ENCODE results near the gene MYLK2.
"Not testable (repeated sequence)": the region's sequence is repeated elsewhere in the genome, so short reads cannot be mapped to it uniquely, and the experiment has no call there.

MYLK2 gene
- 0 reads per million in 2 donors for total RNA-seq

DNA sequence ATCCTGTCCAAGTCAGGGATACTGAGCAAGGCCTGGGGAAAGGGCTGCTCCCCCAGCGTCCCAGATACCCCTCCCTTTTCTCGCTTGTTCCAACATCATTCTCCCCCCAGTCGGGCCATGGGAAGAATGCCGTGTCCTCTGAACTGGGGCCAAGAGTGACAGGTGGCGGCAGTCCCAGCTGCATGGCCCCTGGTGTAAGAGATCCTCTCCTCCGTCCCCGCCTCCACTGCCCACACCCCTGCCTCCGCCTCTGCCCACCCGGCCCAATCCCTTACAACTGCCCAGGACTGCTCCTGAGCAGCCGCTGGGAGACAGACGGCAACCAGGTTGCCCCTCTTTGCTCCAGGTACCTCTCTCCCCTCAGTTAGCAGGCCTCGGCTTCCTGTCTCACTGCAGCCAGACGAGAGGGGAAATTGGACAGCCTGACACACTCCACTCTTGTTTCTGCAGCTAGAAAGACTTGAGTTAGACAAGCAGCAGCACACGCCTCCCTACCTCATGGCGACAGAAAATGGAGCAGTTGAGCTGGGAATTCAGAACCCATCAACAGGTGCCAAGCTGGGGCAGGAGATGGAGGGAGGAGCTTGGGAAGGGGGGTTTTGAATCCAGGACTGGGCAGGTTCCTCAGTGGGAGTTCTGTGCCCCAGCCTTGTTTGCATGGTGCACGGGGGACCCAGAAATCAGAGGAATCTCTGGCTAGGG, at the start of gene MYLK2:
Gene MYLK2, plus strand, starts transcription at position 274 of the 702 bp plus-strand sequence. Its CDS starts 225 bp downstream, at position 499.
- DNase-seq: no peak

DNA sequence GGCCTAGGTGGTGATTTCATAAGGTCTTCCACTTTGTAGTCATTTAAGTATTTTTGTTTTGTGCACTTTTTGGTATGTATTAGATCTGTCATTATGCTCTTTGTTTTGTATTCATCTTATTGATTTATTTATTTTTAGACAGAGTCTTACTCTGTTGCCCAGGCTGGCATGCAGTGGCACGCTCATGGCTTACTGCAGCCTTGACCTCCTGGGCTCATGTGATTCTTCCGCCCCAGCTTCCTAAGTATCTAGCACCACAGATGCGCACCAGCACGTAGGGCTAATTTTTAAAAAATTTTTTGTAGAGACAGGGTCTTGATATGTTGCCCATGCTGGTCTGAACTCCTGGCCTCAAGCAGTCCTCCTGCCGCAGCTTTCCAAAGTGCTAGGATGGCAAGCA, 49.5 kb upstream of the MYLK2 start:
- DNase-seq: no peak

DNA sequence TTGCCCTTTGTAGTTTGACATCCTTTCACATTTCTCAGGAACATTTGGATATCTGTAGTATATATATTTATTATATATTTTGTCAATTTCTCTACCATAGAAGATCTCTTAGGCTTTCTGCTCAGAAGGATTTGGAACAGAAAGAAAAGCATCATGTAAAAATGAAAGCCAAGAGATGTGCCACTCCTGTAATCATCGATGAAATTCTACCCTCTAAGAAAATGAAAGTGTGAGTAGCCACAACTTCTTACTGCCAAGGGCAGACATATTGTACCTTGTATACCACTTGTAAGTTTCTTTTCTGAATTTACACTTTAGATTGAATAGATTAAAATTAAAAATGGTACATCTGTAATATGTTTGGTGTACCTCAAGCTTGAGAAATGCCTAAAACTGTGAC, 48.9 kb upstream of the MYLK2 start:
- no peak for DNase-seq

DNA sequence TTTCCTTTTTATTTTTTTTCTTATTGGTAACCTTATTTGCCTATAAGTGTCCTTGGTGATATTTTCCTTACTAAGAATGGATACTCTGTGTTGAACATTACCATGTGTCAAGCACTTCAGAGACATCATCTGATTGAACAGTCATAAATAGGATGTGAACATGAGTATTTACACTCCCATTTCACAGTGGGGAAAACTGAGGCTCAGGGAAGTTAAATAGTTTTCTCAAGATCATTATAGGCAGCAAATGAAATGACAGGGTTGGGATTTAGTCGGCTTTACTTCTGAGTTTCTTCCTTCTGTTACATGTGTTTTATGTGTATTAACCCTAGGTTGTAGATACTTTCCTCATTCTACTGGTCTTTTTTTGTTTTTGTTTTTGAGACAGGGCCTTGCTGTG, 44.7 kb upstream of the MYLK2 start:
- DNase-seq: no peak

GRCh38 chr20:31780839-31781238, 38.3 kb upstream of the MYLK2 start:
- no peak for DNase-seq

GRCh38 chr20:31781945-31782344, 37.2 kb upstream of the MYLK2 start:
- no peak for DNase-seq

- DNase-seq: no peak
Measured at GRCh38 chr20:31784354-31785044, 34.7 kb upstream of the MYLK2 start.

GRCh38 chr20:31785089-31785488, 34.1 kb upstream of the MYLK2 start:
- DNase-seq: no peak

- no peak for DNase-seq
Measured at GRCh38 chr20:31788578-31788977, 30.6 kb upstream of the MYLK2 start.

DNA sequence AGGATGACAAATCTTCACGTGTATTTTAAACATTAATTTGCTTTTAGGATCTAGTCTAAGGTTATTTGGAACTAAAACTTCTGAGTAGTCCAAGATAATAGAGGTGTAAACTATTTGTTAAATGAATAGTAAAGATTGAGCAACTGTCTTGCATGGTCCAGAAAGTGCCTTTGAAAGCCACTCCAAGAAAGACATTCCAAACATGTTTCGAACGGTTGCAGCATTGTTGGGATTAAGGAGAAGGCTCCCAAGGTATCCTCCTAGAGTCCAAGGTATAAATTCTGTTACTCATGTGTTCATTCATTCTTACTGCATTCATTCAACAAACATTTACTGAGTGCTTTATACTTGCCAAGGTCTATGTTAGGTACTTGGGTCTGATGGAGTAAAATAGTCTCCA, 28.8 kb upstream of the MYLK2 start:
- no peak for DNase-seq

- DNase-seq: no peak
Measured at GRCh38 chr20:31797364-31797763, 21.8 kb upstream of the MYLK2 start.

DNA sequence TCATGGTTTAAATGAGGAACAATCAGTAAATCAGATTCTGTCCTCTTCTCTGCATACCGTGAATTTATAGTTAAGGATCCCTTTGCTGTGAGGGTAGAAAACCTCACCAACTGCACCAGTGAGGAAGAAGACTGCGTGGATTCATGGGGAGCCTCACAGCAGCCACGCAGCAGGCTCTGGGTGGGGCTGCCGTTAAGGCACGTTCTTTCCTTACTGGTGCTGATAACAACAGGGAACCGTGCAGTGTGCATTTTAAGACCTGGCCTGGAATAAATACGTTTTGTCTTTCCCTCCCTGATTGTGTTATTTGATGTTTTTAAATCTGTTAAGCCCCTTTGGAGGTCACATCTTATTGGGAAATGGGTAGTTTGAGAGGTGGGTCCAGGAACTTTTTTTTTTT, 17.6 kb upstream of the MYLK2 start:
- DNase-seq: no peak

DNA sequence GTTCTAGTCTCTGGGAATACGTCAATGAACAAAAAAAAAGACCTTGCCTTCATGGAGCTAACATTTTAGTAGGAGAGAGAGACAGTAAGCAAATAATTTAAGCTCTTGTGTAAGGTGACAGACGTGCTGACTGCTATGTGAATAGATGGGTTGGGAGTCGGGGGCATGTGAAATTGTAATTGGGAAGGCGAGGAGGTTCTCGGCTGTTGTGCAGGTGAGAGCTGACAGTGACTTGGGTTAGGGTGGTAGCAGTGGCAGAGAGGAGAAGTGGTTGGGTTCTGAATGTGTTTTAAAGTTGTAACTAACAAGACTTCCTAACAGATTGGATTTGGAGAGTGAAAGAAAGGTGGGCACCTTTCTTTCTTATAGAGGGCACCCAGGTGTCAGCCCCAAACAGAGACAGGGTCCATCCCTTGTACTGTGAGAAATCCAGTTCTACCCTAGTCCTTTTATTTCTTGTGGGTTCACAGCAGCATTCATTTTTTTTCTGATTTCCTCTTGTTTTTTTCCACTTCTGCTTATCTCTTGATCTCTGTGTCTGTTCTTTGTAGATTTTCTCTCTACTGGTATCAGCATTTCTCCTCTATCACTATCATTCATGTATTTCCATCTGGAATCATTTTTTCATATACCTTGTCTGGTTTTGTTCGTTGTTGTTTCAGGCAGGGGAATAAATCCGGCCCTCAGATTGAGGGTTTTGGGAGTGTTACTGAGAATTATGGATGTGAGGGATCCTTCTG, 15.4 kb upstream of the MYLK2 start:
- no peak for DNase-seq

DNA sequence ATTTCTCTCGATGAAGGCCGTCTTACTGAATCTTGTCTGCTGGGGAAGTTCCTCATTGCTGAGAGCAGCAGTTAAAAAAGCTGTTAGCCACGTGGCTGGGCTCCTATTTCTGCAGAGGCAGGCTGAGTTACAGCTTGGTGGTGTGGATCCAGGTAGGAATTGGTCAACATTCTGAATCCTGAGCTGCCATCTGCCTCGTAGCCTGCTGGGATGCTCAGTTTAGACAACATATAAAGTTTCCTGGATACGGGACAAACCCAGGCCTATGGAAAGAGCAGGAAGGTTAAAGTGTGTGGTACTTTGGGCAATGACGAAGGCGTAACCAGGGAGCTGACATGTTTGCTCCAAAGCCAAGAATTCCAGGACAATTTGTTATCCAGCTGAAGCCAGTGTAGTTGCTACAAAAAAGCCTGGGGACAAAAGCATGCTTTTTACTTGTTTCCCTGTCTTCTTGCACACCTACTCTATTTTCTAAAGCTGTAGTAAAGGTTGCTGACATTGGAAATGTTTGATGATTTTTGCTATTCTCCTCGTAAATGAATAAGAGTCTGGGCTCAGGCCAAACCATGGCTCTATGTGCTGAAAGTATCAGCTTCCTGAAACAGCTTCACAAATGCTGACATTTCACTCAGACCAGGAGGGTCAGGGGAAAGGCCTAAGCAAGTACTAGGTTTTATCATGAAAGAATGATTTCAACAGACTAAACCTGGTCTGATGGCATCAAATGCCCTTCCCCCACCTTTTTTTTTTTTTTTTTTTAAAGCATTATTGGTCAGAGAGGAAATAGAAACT, 12.4 kb upstream of the MYLK2 start:
- no peak for DNase-seq

- no peak for DNase-seq
Measured at GRCh38 chr20:31808481-31808880, 10.7 kb upstream of the MYLK2 start.

DNA sequence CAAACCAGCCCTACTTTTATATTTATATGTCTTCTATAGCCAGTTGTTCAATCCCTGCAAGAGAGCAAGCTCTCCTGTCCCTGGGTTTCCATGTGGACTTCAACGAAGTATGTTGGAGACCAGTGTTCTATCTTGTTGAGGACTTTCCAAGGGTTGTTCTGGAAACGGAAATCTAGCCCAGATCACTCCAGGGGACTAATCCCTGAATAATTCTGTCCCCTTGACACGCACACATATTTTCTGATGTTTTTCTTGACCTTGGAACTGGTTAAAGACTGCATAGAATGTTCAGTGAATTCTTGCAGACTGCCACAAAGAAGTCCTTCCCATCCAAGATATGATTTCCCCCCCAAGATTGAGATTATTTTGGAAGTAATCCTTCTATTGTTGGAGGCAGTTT, 9.5 kb upstream of the MYLK2 start:
- DNase-seq: no peak

DNA sequence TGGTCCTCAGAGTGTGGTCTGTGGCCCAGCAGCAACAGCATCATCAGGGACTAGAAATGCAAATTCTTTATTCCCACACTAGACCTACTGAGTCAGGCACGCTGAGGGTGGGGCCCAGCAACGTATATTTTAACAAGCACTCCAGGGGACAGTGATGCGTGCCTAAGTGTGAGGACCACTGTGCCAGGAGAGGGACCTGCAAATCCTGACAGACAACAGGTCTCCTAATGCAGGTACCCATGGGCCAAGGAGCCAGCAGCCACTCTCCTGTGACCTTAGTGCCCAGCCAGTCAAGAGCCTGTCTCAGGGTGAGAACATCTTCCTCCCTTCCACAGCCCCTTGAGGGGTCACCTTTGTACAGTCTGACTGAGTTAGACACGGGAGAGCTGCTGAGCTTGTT, 8.0 kb upstream of the MYLK2 start:
- no peak for DNase-seq

DNA sequence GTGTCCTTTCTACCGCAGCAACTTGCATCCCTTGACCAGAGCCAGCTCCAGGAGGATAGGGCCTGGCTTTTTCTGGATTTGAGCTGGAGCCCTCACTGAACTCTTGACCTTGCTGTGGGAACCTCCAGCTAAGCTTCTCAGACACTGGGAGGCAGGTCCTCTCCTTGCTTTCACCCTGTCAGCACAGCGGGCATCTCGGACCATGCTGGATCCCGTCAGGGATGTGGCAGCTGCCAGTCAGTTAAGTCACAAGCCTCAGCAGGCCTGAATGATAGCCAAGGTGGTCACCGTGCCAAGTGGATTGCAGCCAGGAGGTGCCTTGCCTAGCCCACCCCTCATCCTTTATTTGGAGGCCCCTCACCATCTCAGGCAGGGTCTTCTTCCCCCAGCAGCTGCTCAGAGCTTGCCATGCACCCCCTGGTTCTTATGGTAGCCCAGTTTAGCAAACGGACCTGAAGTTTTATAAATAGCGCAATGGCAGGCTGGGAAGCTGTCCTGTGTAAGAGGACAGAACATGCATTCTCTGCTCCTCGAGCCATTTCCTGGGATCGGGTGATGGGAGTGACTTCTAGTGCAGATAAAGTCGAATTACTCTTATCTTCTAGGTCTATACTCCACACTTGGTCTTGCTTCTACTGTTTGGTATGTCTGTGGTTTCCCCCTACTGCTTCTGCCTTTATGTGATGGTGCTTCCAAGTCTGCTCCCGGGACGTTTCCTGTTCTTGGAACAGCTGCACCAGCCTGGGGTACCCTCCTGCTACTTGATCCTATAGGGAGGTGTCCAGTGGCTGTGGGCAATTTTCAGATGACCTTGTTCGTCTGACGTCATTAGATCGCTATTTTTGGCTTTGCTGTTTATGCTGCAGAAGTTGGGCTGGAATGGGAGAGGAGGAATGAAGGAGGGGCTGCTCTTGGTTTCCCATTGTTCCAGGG, 7.1 kb upstream of the MYLK2 start:
- no peak for DNase-seq

- no peak for DNase-seq
Measured at GRCh38 chr20:31813611-31814010, 5.5 kb upstream of the MYLK2 start.

DNA sequence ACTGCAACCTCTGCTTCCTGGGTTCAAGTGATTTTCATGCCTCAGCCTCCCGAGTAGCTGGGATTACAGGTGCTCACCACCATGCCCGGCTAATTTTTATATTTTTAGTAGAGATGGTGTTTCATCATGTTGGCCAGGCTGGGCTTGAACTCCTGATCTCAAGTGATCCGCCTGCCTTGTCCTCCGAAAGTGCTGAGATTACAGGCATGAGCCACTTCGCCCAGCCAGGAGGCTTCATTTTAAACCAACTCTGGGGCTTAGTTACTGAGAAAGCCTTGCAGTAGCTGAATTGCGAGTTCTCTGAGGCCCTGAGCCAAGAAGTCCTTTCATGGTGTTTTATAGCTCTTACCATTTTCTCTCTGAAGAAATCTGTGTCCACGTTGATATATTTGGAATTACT, 5.0 kb upstream of the MYLK2 start:
- not testable (repeated sequence) for DNase-seq

- DNase-seq: no peak
Measured at GRCh38 chr20:31815408-31816188, 3.6 kb upstream of the MYLK2 start.

Measured in T-helper 9 cell (primary cell).